TTC549 (cell line): Measurements from ENCODE around the gene GPR137C.

Experiments
- FAIRE-seq: peaks from 2 replicates; lab custom pipeline; 2012; peaks lifted over from hg19 to GRCh38; lab: Jason Lieb, UNC

GPR137C gene

DNA sequence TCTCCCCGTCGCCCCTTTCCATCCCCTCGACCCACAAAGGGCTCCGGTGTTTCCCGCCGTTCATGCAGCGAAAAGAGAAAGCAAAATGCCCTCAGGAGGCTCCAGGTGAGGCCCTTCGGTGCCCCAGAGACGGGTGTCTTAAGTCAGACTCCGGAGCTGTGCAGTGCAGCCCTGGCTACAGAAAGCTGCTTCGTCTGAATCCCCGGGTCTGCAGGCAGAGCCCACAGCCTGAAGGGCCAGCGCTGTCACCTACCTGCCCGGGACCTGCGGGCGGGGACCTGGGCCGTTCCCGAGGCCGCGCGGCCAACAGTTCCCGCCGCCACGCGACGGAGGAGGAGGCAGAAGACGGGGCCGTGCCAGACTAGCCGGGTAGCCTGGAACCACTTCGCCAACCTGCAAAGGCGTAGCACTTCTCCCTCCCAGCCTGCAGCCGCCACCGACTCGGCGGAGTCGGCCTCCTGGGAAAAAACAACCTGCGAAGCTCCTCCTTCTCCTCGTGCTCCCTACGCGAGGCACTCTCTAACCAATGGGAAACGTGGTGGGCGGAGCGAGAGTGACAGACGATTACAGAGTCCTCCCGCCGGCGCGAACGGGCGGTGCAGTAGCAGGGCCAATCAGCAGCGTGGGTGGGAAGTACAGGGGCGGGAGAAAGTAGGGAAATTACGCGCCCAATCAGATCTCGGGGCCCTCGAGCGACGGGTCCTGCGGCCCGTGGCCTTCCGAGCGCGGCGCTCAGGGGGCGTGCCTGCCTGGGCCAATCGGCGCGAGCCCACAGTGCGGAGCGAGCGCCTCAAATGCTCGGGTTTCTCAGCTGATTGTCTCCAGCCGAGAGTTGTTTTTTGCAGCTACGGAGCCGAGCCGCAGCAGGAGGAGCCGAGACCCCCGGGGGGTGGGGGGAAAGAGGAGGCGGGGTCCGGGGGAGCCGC is at the start of gene GPR137C, which contains the start of gene TXNDC16:
TSS of gene GPR137C (plus strand) at position 774 of the 926 bp plus-strand sequence. CDS start 312 bp downstream, outside the sequence.
TSS of gene TXNDC16 (minus strand) at position 443 of the 926 bp plus-strand sequence. CDS start 8,948 bp downstream, outside the sequence.
- FAIRE-seq, result peak; percentile 94

DNA sequence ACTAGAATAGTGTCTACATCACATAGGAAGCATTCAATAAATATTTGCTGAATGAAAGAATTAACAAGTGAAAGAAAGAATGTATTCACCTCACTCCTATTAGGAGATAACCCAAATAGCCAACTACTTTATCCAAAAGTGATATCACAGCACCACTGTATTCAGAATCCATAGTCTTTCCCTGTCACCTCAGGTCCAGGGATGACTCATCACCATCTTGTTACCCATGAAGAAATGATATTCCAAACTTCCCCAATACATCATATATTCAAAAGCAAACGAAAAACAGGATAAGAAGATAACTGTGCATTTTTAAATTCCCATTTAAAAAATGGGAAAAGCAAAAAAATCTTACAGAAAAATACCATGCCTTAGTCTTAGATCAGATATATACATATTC is 39.4 kb upstream of the GPR137C start:
- no peak for FAIRE-seq

GRCh38 chr14:52514046-52514811 is 38.4 kb upstream of the GPR137C start:
- FAIRE-seq, result no peak

DNA sequence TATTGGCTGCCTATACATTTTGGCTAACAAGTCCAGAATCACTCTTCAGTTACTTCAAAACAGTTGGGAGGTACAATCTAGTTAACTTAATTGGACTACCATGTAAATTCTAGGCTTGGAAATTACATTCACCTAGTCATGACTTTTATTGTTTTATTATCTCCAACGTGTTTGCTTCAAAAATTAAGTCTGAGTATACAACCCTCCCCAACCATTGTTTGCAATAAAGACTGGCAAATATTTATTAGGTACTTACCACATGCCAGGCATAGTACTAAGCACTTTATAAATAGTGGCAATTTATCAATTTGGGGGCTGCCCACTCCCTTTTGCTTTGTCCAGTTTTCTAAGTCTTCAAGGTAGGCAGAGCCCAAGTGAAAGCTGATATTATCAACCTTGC is 30.6 kb upstream of the GPR137C start:
- no peak for FAIRE-seq

DNA sequence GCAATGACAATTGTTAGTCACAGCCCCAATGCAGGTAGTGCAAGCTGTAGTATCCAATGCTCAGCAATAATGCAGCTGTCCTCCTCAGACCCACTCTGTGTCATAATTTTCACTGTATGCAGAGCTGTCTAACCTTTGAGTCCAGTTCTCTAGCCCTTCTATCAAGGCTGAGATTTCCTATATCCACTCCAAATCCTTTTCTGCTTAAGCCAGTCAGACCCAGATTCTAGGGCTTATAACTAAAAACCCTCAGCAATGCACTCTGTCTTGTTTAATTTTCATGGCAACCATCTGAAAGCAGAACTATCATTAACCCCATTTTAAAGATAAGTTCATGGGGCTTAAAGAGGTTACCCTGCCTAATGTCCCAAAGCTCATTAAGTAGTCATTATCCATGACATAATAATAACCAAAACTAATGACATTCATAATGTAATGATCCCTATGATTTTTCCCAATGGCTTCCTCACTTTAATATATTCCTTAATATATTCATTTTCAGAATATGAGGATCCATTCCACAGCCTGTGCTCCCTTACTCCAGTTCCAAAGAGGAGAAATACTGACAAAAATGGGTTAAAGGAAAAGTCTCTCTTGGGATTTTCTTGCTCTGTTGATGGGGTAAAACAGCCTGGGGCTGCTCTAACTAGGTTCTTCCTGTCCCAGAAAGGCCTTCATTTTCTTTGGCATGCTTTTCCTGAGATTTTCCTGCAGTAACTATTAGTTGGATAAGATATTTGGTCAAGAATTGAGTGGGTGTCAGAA is 29.9 kb upstream of the GPR137C start:
- FAIRE-seq, result no peak

DNA sequence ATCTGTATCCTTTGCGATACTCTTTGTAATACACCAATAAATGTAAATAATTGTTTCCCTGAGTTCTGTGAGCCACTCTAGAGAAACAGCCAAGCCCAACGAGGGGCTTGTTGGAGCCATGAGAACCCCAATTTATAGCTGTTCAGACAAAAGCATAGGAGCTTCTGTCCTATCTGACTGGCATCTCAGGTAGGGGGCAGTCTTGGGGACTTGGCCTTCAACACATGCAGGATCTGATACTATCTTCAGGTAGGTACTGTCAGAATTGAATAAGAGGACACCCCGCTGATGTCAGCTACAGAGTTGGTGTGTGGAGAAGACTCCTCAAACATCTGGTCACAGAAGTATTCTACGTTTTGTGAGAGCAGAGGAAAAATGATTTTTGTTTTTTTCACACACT is 25.6 kb upstream of the GPR137C start:
- no peak for FAIRE-seq

GRCh38 chr14:52531481-52531880 is 21.2 kb upstream of the GPR137C start:
- FAIRE-seq, result no peak

DNA sequence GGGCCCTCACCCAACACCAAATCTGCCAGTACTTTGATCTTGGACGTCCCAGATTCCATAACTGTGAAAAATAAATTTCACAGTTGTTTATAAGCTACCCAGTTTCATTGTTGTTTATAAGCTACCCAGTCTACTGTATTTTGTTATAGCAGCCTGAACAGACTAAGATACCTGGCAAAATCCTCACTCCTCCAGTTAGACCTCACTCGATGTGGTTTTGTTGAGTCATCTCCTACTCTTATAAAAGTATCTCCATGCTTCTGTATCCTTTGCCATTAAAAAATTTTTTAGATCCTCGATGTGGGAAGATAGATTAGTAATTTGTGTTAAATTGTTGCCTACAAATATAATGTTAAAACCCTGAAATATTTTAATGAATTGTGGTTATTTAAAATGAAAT is 16.4 kb upstream of the GPR137C start:
- no peak for FAIRE-seq

DNA sequence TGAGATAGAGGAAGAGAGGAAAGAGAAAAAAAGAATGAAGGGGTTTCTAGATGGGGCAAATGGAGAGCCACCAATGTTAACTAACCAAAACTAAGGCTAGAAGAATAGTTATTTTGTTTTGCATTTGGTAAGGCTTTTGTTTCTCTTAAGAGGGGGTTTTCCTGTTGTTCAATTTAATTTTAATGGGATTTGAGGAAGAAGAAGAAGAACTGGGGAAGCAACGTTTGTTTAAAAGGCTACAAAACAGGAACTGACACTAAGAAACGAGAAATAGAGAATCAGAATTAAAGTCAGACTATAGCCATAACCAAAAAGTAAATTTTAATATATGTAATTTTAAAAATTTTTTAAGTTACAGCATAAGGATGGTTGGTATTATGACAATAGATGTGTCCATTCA is 14.0 kb upstream of the GPR137C start:
- no peak for FAIRE-seq

DNA sequence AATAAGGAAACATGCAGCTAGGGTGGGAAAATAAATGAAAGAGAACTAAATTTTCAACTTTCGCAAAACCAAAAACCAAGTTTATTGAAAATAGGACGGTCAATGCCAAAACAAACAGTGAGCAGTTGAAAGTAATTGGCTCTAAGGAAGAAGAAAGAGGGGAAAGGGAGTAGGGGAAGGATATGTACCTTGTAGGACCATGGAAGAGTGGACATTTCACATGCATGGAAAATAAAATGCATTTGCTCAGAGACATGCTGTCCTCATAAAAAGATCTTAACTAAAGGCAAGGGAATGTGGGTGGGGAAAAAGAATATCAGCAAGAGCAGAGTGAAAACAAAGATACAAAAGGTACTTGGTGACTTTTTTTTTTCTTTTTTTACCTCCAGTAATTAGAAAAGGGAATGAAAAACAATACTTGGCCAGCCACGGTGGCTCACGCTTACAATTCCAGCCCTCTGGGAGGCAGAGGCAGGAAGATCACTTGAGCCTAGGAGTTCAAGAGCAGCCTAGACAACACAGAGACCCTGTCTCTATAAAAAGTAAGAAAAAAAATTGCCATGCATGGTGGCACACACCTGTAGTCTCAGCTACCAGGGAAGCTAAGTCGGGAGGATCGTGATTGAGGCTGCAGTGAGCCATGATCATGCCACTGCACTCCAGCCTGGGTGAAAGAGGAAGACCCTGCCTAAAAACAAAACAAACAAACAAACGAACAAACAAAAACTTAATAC is 6.9 kb upstream of the GPR137C start:
- FAIRE-seq, result no peak

GRCh38 chr14:52546318-52546670 is 6.3 kb upstream of the GPR137C start:
- FAIRE-seq, result no peak

GRCh38 chr14:52547027-52547426 is 5.6 kb upstream of the GPR137C start:
- no peak for FAIRE-seq

GRCh38 chr14:52547526-52547925 is 5.1 kb upstream of the GPR137C start:
- no peak for FAIRE-seq

GRCh38 chr14:52550661-52551060 is 2.0 kb upstream of the GPR137C start:
- no peak for FAIRE-seq

- no peak for FAIRE-seq
Observed at GRCh38 chr14:52551205-52551604, 1.4 kb upstream of the GPR137C start.

DNA sequence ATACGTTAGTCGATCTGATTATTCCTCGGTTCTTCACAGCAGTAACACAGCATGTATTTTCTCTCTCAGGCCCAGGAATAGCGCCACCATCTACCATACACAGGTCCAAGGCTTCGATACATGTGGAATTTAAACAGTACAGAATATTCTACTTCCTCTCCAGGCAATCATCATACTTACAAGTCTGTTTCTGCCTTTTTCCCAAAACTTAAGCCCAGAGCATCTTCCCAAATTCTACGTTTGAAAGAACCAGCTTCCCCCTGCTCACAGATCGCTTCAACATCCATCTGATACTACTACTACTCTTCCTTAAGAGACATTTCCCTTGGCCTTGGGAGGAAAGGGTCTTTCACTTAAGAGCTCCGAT is 957 bp upstream of the GPR137C start:
- FAIRE-seq, result no peak

- FAIRE-seq, result no peak
Observed at GRCh38 chr14:52553002-52553670, 500 bp downstream of the GPR137C start.

DNA sequence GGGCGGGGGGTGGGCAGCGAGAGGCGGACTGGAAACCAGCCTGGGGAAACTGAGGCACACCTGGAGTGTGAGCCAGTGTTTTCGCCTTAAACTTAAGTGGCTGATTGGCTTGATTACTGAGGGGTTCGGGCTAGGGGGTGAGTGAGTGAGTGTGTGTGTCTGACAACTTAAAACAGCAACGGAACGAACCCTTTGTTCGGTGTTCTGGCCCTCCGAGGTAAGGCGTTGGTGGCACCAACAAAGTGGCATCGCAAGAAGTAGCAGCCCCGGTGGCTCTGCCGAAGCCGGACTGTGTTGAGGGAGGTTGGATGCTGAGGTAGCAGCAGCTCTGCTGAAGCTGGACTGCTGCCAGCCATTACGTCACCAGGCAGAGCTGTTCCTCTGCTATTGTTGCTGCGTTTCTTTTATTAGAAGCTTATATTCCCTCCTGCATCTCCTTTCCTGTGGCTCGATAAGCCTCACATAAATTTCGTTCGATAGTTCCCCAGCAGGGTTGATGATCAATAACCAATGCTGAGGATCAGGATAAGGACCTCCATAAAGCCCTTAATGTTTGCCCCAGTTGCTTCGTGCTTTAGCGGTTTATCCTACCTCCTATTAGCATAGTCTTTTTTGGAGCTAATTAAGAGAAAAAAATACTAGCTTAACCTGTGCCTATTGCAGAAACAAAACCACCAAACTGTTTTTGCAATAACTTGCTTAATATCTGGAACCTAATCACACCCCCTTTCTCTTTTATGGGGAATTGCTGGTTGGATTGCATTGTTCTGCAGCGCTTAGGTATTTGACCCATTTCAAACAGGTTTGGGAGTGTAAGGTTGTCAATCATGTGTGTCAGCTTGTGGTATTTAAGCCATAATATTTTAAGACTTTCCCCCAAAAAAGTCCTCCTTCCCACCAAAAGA is 1.3 kb downstream of the GPR137C start:
- FAIRE-seq, result no peak

DNA sequence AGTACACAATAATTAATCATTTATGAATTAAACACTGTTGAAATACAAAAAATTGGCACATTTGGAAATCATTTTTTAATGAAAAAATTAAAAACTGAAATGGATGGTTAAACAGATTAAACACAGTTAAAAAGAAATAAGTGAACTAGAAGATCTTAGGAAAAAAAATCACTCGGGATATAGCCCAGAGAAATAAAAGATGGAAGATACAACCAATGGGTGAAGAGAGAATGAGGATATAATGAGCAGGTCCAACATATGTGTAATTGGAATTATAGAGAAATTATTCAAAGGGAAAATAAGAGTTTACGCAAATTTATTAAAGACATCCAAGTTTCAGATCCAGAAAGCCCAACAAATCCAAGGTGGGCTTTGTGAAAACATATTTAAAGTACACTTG is 6.1 kb downstream of the GPR137C start:
- FAIRE-seq, result no peak

GRCh38 chr14:52563120-52563519 is 10.5 kb downstream of the GPR137C start:
- FAIRE-seq, result no peak
